ENCODE results near the gene RHEB. TPM values are rescaled to one million over a fixed set of nuclear protein-coding genes. Genes with fewer than 3 reads are reported as not detected.
A peak's percentile ranks its signal among the peaks of the same experiment; 100 is the strongest.

The RHEB gene
- total RNA-seq, 1 experiment from 2014 or later: 114 TPM

- H2BK5ac ChIP-seq (ENCODE audit: insufficient read length, low read length): no peak overlapping the region
- no peaks in the 10 kb centered on the region for H3K23me2 ChIP-seq (ENCODE audit: insufficient read length, low read depth, low read length, poor library complexity, severe bottlenecking)
- H3K36me3 Mint-ChIP-seq (ENCODE audit: insufficient read depth in 1 of 3, low read depth in 3 of 3): peaks cover 34 to 71% (median 69%) of the 10 kb centered on the region in 3 experiments; a peak in 6 of 7 replicates
- H3T11ph ChIP-seq (ENCODE audit: low read length): no peak overlapping the region
- H2AK5ac ChIP-seq (ENCODE audit: insufficient read length, low read length): no peak overlapping the region
- H2BK15ac ChIP-seq (ENCODE audit: low read depth, low read length): no peak overlapping the region
- no peak overlapping the region for H4K91ac ChIP-seq (ENCODE audit: insufficient read length, low read depth, low read length)
- no peaks in the 10 kb centered on the region for H3K9me3 ChIP-seq (ENCODE audit: control insufficient read depth, low read depth, low read length)
- peak overlapping the region in 1 of 3 experiments; percentile 25; a peak in 1 of 7 replicates for H3K27ac Mint-ChIP-seq
- no peaks in the 10 kb centered on the region for H3K27me3 ChIP-seq (ENCODE audit: insufficient read depth, low read length)
- H3K27ac ChIP-seq (ENCODE audit: insufficient read length, low read depth, low read length): no peak overlapping the region
- H3K4ac ChIP-seq (ENCODE audit: low read depth, low read length): no peak overlapping the region
- H3K4me1 ChIP-seq (ENCODE audit: insufficient read depth, low read length): peaks cover 5% of the 10 kb centered on the region
- no peak overlapping the region for H3K56ac ChIP-seq (ENCODE audit: insufficient read length, low read depth, low read length)
- H2BK12ac ChIP-seq (ENCODE audit: insufficient read length, low read depth, low read length): no peak overlapping the region
- peaks cover 9% of the 10 kb centered on the region for H3K79me2 ChIP-seq (ENCODE audit: insufficient read depth, low read length)
- H2BK20ac ChIP-seq (ENCODE audit: low read depth, low read length, poor library complexity, severe bottlenecking): no peak overlapping the region
- H4K5ac ChIP-seq (ENCODE audit: insufficient read length, low read depth, low read length): no peak overlapping the region
- TF ChIP-seq CTCF (conservative IDR thresholded peaks at IDR 0.05): no peak
- H3K18ac ChIP-seq (ENCODE audit: insufficient read length, low read depth, low read length): no peak overlapping the region
- H2BK120ac ChIP-seq (ENCODE audit: low read depth, low read length, poor library complexity, severe bottlenecking): no peak overlapping the region
- no peak for DNase-seq
- H2AFZ ChIP-seq (ENCODE audit: low read length): no peak overlapping the region
- H3K14ac ChIP-seq (ENCODE audit: insufficient read depth, low read length): no peak overlapping the region
- H3K9ac ChIP-seq (ENCODE audit: extremely low read depth, insufficient read length, low read length): peak overlapping the region; percentile 31
- no peaks in the 10 kb centered on the region for H4K20me1 ChIP-seq (ENCODE audit: control insufficient read depth, insufficient read depth, insufficient read length)
- H4K8ac ChIP-seq (replicated peaks; ENCODE audit: insufficient read length, low read depth, low read length): no peak overlapping the region
- peaks cover 16 to 26% of the 10 kb centered on the region in 2 experiments for H3K4me1 Mint-ChIP-seq
- no peaks in the 10 kb centered on the region; a peak in 1 of 5 replicates for H3K9me3 Mint-ChIP-seq
- no peak overlapping the region for H3K4me2 ChIP-seq (ENCODE audit: insufficient read depth, insufficient read length, low read length)
- peaks cover 1% of the 10 kb centered on the region; the same call in 1 of the 2 replicates for H3K27me3 Mint-ChIP-seq (ENCODE audit: low read depth)
- H3K79me1 ChIP-seq (ENCODE audit: insufficient read depth, low read depth, low read length, poor library complexity, severe bottlenecking): peaks cover 13% of the 10 kb centered on the region
- H3K4me3 Mint-ChIP-seq: no peak overlapping the region
- no peak overlapping the region for H3K23ac ChIP-seq (ENCODE audit: insufficient read length, low read depth, low read length)
Measured at GRCh38 chr7:151488096-151488495, 31.6 kb downstream of the RHEB start.

Data from H9 (cell line).